Ovary (tissue), 9 donors: ENCODE results near the gene WWOX. TPM values are rescaled to one million over a fixed set of nuclear protein-coding genes. Genes with fewer than 3 reads are reported as not detected.

ENCODE experiments used
- DNase-seq, 5 donors: peaks; one replicate each; pipeline ENCODE4 v3.0.0-alpha.2; 2019 to 2020
- H3K27ac ChIP-seq, 2 donors: fragments of 200-600 bp; one replicate each; pipeline versions ENCODE4 v1.5.1 to v1.8.0; 2019 to 2022
- H3K27me3 ChIP-seq: fragments of 200-600 bp; one replicate; pipeline ENCODE4 v1.8.0; 2022
- H3K36me3 ChIP-seq: fragments of 200-600 bp; sonication (generic); one replicate; pipeline ENCODE4 v1.5.1; 2019
- H3K4me1 ChIP-seq: one replicate; pipeline ENCODE4 v1.8.1; 2013; ENCODE audit warnings: mild to moderate bottlenecking, moderate library complexity; ENCODE audit not compliant: insufficient read depth
- H3K4me3 ChIP-seq: fragments of 200-600 bp; sonication (generic); one replicate; pipeline ENCODE4 v1.5.1; 2017
- H3K9me3 ChIP-seq, 2 donors: fragments of 200-600 bp in 1 of 2; sonication (generic) in 1 of 2; one replicate each; pipeline versions ENCODE4 v1.5.1 to v1.8.1; 2013 to 2019; ENCODE audit warnings: mild to moderate bottlenecking in 1 of 2, moderate library complexity in 1 of 2
- EP300 ChIP-seq: sonication (generic); formaldehyde crosslinking; IDR thresholded peaks from one replicate; pipeline ENCODE4 v1.6.1; 2017; ENCODE audit warnings: antibody characterized with exemption
- POLR2A ChIP-seq: fragments of 450-650 bp; IDR thresholded peaks from one replicate; pipeline ENCODE4 v1.6.1; 2017; ENCODE audit warnings: antibody characterized with exemption, mild to moderate bottlenecking, moderate library complexity
- WGBS, 3 donors: extraction: QIAGEN DNeasy Blood & Tissue Kit in 1 of 3; methylation state at CpG; one replicate each; pipeline versions ENCODE4 v1.1.5 to v1.1.7; 2013 to 2017; 5-methylcytosine and 5-hydroxymethylcytosine counted together
- intact Hi-C, 4 donors: fragments of 100-400 bp; cut with DNase I; formaldehyde crosslinking; loops; one replicate each; pipeline versions ENCODE4 v1.11.0 to v1.15.1; 2022 to 2023
- polyA plus RNA-seq, 2 donors: library from polyadenylated mRNA; stranded (reverse); fragments of 200-250 nt in 1 of 2; fragments of 350-450 nt in 1 of 2; fragmentation: Illumina TruSeq in 1 of 2; extraction: RNeasy Lipid Tissue Mini Kit (QIAGEN cat#74804) in 1 of 2; gene quantifications; one replicate each; pipeline ENCODE4 v1.2.3, GENCODE V29; 2013 to 2014
- total RNA-seq, 7 donors: library from RNA; depleted of rRNA in 2 of 7; stranded (reverse); fragments of >200 nt in 2 of 7; fragmentation: NEBNext Ultra II Directional in 3 of 7; extraction: Animal tissue kit (Norgen Biotek cat#: 25700) in 3 of 7; gene quantifications; one replicate each; pipeline versions ENCODE4 v1.1.0 to v1.2.4, GENCODE V29; 2016 to 2023
- TF ChIP-seq, protein P1 (sequence below), 3 donors: fragments of 450-650 bp in 2 of 3; fragments of 200-600 bp in 1 of 3; IDR thresholded peaks; one replicate each; pipeline versions ENCODE4 v1.5.1 to v1.8.0; 2016 to 2022; ENCODE audit warnings: antibody characterized with exemption in 3 of 3, mild to moderate bottlenecking in 1 of 3
- donor health status: DM: no; HTN: no; CAD: no; lungs with moderate emphysema.
- donor health status: DM: no; HTN: no; CAD: no.
- donor health status: Bipolar disorder and iron deficiency.
- donor health status: DM: yes; HTN: yes; CAD: no.
- donor health status: DM: no; HTN: no; CAD: no.
- donor health status: DM: yes; HTN: yes; CAD: no.

Gene WWOX
- total and polyA plus RNA-seq, 9 donors = 11.0 to 40.5 (median 25.2) TPM

DNA sequence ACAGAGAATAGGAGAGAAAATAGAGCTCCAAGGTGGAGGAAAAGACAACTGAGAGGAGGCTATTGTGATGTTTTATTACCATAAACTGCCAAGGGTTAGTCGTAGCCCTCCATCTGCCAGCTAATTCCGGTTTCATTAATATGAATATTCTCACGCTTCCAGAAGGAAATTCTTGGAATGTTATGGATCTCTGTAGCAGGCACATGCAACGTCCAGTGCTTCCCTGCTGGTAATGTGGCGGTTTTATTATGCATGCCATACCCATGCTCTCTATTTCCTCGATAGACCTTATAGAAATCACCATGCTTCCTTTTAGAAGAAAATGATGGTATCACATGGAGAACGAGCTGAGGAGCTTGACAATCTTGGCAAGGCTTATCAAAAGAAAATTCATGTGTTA is 1037.5 kb downstream of the WWOX start:
- Histone ChIP-seq H3K9me3 (no peaks in the 10 kb centered on the region), H3K4me1 (peaks cover 7% of the 10 kb centered on the region), H3K27me3 (no peaks in the 10 kb centered on the region), H3K36me3 (no peaks in the 10 kb centered on the region), H3K4me3 (no peak overlapping the region), H3K27ac (no peak overlapping the region)
- WGBS, 3 donors = 86 to 88% (median 86%) methylated on average over 7 of the region's 7 CpGs
- intact Hi-C loops = no loop called here
- no peak for TF ChIP-seq POLR2A
- no peak for TF ChIP-seq EP300
- TF ChIP-seq, protein P1, sequence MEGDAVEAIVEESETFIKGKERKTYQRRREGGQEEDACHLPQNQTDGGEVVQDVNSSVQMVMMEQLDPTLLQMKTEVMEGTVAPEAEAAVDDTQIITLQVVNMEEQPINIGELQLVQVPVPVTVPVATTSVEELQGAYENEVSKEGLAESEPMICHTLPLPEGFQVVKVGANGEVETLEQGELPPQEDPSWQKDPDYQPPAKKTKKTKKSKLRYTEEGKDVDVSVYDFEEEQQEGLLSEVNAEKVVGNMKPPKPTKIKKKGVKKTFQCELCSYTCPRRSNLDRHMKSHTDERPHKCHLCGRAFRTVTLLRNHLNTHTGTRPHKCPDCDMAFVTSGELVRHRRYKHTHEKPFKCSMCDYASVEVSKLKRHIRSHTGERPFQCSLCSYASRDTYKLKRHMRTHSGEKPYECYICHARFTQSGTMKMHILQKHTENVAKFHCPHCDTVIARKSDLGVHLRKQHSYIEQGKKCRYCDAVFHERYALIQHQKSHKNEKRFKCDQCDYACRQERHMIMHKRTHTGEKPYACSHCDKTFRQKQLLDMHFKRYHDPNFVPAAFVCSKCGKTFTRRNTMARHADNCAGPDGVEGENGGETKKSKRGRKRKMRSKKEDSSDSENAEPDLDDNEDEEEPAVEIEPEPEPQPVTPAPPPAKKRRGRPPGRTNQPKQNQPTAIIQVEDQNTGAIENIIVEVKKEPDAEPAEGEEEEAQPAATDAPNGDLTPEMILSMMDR (IDR thresholded peaks at IDR 0.05) = no peak
- DNase-seq = no peak

DNA sequence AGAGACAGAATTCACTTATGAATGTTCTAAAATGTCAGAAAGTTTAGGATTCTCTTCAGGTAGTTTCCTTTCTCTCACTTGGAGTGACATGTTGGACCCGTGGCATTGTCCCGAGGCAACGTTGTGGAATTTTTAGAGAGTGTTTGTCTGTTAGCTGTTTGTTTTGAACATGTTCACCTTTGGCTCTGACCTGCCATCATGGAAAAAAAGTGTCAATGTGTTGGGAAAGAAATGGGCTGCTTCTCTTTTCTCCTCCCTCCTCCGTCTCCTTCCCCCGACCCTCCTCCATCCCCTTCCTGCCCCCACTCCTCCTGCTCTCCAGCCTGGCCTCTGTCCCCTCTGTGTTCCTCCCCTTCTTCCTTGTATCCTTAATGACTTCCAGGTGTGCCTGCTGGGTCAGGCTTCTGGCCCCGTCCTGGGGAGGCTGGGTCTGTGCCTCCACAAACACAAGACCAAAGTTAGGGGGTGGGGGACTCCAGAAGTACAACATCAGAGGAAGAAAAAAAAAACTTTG is 1038.0 kb downstream of the WWOX start:
- H3K4me3 ChIP-seq = no peak overlapping the region
- H3K4me1 ChIP-seq = peaks cover 7% of the 10 kb centered on the region
- H3K27ac ChIP-seq = no peak overlapping the region
- no peaks in the 10 kb centered on the region for H3K9me3 ChIP-seq
- no peaks in the 10 kb centered on the region for H3K27me3 ChIP-seq
- TF ChIP-seq POLR2A (no peak), EP300 (no peak)
- intact Hi-C loops = no loop called here
- H3K36me3 ChIP-seq = no peaks in the 10 kb centered on the region
- DNase-seq = no peak
- WGBS, 3 donors = 62 to 67% (median 63%) methylated on average over 6 of the region's 6 CpGs

DNA sequence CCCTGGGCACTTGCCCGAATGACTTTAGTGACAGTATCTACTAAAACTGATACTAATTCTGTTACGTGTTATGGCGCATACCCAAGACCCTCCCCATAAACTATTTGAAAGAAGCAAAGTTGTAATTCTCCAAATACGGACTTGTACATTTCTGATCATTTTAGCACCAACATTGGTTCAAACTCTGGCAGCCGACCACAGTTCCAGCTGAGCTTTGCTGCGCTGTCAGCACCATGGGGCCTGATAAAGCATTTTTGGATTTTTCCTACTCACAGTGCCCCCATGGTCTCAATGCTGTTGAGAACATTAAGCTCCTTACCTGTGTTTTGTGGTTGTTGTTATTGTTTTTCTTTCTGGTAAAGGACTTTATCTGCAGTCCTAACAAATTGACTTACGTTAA is 1040.3 kb downstream of the WWOX start:
- TF ChIP-seq EP300 (no peak), POLR2A (no peak)
- TF ChIP-seq, protein P1 (IDR thresholded peaks at IDR 0.05) = no peak
- H3K36me3 ChIP-seq = no peaks in the 10 kb centered on the region
- no peak for DNase-seq
- no peaks in the 10 kb centered on the region for H3K9me3 ChIP-seq
- H3K4me1 ChIP-seq = no peaks in the 10 kb centered on the region
- WGBS, 3 donors = 85 to 87% (median 85%) methylated on average over 7 of the region's 7 CpGs
- intact Hi-C loops = no loop called here
- no peaks in the 10 kb centered on the region for H3K27me3 ChIP-seq
- H3K27ac ChIP-seq = no peak overlapping the region
- H3K4me3 ChIP-seq = no peak overlapping the region

DNA sequence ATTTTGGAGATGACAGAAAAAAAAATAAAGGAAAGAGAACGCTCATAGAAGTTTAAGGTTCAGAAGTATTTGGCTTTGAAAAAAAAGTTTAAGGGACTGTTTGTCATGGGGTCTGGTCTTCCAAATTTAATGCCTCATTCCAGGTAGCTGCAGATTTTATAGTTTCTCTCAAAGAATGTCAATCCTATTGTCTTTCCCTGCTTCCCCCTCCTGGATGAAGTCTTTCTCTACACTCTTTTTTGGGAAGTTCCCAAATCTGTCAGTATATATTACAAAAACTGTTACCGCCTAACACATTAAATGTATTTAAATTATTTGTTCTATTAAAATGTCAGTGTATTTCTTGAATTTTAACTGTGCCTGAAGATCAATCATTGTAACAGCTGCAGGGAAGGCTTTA is 1043.6 kb downstream of the WWOX start:
- H3K4me1 ChIP-seq = no peaks in the 10 kb centered on the region
- WGBS, 3 donors = 77 to 90% (median 82%) methylated on average over 2 of the region's 2 CpGs
- H3K9me3 ChIP-seq = no peaks in the 10 kb centered on the region
- H3K4me3 ChIP-seq = no peak overlapping the region
- no peaks in the 10 kb centered on the region for H3K27me3 ChIP-seq
- DNase-seq = no peak
- no peaks in the 10 kb centered on the region for H3K36me3 ChIP-seq
- no peak for TF ChIP-seq EP300
- TF ChIP-seq, protein P1 (IDR thresholded peaks at IDR 0.05) = no peak
- no peak overlapping the region for H3K27ac ChIP-seq
- intact Hi-C loops = no loop called here

DNA sequence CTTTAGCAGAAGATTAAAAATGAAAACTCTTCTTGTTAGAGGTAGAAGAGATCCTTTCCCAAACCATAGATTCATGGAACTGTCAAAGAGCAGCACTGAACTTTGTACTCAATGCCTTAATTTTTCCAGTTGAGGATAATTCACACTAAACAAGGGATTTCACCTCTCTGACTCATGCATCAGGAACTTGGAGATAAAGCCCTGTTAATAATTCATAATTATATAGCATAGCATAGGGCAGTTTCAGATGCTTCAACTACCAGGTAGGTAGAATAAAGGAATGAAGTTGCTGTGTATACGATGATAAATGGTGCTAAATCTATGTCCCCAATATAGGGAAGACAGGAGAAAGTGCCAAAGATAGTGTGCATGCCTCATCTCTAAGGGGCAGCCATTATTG is 1050.7 kb downstream of the WWOX start:
- TF ChIP-seq, protein P1 (IDR thresholded peaks at IDR 0.05) = no peak
- no peak for TF ChIP-seq POLR2A
- Histone ChIP-seq H3K27ac (no peak overlapping the region), H3K36me3 (no peaks in the 10 kb centered on the region), H3K4me3 (no peak overlapping the region), H3K9me3 (no peaks in the 10 kb centered on the region), H3K27me3 (no peaks in the 10 kb centered on the region), H3K4me1 (peaks cover 5% of the 10 kb centered on the region)
- no peak for DNase-seq
- 0 to 93% (median 72%) methylated on average over 1 of the region's 1 CpG for WGBS, 3 donors
- intact Hi-C loops = no loop called here
